GM19372 (cell line): ENCODE measurements around the gene KRT16.
"Not testable (repeated sequence)": the region's sequence is repeated elsewhere in the genome, so short reads cannot be mapped to it uniquely, and the experiment has no call there.

Experiments
- ATAC-seq: cut with Tn5 transposase; IDR thresholded peaks from one replicate; pipeline ENCODE4 v1.9.1; 2021; ENCODE audit warnings: mild to moderate bottlenecking, low read depth, moderate library complexity; ENCODE audit not compliant: unreplicated experiment

Gene KRT16

DNA sequence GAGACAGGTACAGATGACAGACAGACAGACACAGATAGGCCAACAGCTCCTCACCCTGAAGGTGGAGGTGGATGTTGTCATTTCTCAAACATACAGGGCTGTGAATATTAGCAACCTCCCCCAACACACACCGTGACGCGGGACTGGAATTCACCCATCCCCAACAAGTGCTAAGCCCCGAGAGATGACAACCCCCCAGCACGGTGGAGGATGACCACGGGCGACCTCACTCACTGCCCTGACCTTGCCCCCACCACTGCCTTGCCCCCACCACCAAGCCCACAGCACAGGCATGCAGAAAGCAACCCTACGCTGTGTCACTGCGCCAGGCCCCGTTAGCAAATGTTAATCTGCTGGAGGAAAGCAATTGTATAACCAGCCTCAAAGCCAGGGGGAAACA, 16.7 kb upstream of the KRT16 start:
- no peak for ATAC-seq

DNA sequence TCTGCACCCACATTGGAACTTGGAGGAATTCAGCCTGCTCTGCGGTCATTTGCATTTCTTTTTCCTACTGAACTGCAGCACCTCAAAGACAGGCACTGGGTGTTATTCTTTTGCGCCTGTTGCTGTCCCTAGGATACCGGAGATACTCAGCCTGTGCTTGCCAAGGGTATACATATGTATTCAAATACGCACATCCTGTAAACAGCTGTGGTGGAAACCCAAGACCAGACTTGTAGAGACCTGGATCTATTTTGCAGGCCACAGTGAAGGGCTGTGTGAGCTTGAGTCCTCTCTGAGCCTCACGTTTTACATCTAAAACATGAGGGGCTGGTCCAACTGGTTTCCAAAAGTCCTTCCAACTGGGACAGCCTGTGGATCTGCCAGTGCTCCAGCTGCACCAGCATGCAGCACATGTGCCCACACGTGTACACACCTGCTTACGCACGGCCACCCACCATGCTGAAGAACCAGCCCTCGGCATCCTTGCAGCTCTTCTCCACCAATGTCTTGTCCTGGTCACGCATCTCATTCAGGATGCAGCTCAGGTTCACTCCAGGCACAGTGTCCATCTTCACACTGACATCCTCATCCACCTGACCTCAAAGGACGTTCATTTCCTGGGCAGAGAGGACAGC, 16.2 kb upstream of the KRT16 start:
- not testable (repeated sequence) for ATAC-seq

DNA sequence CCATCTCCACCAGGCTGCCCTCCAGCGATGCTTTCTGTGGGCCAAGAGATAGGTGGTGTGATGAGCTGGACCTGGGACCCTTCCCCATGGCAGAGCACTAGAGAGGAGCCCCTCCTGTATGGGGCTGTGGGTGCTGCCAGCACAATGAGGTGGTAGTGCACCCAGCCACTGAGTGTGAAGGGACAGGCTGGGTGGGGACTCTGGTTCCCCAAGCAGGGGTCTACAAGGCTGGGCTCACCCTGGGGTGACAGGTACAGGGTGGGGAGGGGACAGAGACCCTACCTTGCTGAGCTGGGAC, 15.5 kb upstream of the KRT16 start:
- not testable (repeated sequence) for ATAC-seq

DNA sequence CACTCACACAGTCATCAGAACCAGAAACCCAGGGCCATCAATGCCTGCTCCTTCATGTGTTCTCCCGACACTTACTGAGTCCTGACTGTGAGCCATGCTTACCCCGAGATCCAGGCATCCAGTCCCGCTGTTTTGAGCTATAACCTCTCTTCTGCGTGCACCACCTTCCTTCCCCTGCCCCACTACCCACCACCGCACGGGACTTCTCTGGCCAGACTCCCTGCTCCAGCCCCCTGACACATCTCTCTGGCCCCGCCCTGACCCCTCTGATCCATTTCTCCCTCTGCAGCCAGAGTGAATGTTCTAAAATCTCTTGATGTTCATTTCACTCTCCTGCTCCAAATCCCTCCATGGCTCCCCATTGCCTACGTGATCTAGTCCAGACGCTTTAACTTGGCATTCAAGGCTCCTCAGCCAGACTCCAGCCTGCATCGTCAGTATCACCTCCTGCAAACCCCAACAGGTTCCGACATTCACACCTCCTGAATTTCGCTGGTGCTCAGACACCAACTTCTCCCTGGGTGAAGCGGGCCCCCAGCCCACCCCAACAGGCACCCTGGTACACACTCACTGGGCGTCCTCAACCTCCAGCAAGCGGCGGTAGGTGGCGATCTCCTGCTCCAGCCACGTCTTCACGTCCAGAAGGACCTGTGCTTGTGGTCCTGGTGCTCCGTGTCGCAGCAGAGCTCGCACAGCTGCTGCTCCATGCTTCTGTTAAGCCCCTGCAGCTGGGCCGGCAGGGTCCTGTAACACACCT, 14.9 kb upstream of the KRT16 start:
- ATAC-seq, result no peak

DNA sequence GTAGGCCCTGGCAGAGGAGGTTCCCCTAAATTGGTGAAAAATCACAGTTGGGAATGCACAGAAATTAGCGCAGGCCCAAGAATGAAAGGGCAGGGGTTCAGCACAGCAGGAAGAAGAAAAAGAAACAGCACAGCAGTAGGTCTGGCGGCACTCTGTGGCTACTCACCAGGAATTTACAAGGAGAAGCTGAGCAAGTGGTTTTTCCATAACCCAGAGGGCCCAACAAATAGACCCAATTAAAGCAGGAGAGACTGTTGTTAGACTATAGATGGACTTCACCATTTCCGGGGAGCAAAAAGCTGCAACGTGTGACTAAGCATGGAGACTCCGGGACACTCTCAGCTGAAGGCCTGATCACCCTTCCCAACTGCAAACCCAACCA, 14.3 kb upstream of the KRT16 start:
- ATAC-seq, result not testable (repeated sequence)

DNA sequence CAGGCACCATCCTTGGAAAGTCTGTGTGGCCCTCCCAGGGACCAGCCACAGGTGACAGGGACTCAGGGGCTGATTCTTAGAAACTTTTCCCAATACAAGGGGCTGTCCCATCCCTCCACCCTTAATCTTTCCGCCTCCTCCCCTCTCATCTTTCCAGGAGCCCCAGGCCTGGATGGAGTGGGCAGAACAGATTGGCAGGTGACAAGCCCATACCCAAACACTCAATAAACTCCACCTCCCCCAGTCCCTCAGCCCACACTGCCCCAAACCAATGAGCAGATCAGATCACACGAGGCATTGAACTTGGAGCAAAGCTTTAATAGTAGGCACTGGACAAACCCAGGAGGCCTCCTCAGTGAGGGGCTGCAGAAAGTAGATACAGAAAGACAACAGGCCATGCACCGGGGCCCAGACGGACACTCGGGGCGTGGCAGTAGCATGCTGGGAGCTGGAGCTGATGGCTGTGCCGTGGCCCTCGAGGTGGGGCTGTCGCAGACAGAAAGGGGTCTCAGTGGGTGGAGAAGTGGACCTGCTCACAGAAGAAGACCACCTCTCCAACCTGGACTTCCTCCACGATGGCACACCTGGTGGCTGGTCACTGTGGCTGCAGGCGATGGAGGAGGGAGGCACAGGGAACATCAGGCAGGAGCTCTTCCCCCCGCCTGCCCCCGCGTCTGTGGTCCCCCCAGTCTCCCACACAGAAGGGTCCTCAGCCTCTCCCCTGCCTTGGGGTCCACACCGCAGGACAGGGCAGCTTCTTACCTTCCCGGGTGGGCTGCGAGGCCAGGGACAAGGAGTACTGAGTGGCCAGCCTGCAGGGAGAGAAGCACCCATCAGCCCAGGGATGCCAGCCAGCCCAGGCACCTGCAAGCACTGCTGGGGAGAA, 13.7 kb upstream of the KRT16 start:
- not testable (repeated sequence) for ATAC-seq

DNA sequence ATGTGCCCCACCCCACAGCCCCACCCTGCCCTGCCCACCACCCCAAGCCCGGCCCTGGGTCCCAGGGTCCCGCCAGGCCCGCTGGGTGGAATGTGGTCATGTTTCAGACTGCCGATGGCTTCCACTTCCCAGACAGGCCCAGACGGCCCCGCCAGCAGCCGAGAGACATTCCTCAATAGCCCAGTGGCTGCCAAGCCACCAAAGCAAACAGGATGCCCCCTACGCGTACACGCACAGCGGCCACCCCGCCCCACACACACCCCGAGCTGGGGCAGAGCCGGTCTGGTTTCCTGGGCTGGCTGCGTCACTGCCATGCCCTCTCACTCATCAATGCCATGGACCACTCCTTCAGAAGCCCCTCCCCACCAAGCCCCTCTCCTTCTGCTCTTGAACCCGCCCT, 13.0 kb upstream of the KRT16 start:
- no peak for ATAC-seq

DNA sequence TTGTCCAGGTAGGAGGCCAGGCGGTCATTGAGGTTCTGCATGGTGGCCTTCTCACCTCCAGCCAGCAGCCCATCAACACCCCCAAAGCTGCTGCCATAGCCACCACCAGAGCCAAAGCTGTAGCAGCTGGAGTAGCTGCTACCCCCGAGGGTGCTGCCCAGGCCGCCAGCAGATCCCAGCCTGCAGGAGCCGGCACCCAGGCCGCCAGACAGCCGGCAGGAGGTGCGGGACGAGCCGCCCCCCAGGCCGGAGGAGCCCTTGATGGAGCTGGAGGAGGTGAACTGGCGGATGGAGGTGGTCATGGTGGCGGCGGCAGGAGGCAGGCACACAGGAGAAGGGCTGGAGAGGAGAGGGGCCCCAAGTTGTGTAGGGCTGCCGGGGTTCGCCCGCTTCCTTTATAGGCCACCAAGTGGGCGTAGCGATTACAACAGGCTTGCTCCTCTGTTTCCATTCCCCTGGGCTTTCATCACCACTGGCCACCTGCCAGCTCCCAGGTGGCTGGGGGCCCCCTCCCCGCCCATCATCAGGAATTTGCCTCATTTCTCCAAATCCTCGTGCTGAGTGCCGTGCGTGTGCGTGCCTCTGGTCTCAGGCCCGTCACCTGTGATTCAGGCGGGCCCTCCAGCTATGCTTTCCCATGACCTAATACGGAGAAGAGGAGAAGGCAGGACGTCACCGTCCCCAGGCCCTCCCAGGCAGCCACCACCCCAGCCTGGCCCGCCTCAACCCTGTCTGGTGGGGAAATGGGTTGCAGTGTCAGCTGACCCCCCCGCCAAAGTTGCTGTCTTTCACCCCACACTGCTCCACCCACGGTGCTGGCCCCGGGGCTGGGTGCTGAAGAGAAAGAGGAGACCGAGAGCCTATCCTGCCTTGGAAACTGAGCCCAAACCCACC, 11.9 kb upstream of the KRT16 start, which contains the start of gene KRT17:
TSS of gene KRT17 (minus strand) at position 368 of the 894 bp plus-strand sequence. CDS start at position 302, 66 bp downstream.
- ATAC-seq, result no peak

DNA sequence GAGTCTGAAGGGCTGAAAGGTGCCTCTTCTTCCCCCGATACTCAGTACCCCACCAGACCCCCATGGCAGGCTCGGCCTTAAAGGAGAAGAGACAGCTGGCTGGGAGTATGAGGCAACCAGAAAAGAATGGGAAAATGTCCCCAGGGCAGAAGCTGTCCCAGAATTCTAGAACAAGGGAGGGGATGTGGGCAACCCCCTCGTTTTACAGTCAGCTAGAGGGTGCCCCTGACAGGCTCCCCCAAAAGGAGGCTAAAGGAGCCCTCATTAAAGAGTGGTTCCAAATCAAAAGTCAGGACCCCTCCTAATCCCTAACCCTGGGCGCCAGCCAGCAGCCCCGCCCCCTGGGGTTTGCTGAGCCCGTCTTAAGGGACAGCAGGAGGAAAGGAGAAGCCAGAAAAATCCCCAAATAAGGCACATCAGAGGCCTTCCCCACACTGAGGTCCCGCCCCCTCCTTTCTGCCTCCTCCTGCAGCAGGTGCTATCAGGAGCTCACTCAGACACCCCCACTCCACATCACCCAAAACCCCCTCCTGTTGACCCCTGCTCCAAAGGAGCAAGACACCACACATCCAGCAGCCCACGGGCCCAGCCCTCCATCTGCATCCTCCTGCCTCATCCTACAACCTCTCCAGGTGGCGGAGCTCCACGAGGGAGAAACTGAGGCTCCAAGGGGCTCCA, 10.8 kb upstream of the KRT16 start:
- ATAC-seq, result not testable (repeated sequence)

DNA sequence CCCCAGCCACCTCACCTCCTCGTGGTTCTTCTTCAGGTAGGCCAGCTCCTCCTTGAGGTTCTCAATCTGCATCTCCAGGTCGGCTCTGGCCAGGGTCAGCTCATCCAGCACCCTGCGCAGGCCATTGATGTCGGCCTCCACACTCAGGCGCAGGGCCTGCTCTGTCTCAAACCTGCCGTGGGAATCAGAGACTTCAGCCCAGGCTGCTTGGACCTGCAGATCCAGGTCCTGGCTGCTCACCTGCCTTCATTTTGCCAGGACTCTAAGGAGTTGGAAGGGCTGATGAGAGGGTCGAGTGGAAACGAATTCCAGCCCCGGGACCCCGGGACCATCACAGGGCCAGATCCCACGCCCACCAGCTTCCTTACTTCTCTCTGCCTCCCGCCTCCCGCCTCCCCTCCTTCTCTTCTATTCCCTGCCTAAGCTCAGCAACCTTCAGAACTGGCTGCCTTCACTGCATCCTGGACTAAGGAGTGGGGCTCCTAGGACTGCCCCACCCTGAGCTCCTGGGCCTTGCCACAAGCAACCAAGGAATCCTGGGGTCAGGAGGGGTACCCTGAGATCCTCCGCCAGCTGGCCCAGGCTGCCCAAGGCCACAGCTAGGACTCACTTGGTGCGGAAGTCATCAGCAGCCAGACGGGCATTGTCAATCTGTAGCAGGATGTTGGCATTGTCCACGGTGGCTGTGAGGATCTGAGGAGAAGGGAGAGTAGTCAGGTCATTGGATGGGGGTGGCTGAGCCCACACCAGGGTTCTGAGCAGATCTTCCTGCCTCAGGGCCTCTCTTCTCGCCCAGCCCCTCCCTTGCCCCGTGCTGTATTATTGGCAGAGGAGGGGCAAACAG, 10.0 kb upstream of the KRT16 start:
- not testable (repeated sequence) for ATAC-seq

DNA sequence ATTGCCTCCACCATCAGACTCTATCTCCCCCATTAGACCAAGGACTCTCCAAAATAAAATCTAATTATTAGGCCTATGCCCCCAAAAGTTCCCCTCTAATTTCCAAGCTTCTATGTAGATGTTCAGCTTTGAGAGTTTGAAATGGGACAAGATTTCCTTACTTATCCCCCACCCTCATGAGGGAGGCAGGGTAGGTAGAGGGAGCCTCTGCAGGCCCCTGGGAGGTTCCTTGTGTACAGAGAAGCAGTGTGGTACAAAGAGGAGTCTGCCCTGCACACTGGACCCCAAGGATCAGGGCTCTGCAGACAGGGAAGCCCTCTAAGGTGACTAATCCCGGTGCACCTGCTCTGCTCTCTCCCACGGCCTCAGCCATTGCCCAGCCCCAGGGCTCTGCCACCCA, 9.3 kb upstream of the KRT16 start:
- ATAC-seq, result no peak

DNA sequence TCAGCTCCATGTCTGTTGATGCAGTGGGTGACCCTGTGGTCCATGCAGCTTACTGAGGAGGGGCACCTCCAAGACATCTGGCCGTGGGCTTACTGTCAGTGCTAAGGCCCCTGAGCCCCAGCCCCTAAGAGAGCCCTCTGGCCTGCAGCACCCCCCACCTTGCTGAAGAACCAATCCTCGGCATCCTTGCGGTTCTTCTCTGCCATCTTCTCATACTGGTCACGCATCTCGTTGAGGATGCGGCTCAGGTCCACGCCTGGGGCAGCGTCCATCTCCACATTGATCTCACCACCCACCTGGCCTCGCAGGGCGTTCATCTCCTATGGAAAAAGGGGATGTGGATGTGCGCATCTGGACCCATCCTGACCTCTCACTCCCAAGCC, 8.9 kb upstream of the KRT16 start:
- not testable (repeated sequence) for ATAC-seq

DNA sequence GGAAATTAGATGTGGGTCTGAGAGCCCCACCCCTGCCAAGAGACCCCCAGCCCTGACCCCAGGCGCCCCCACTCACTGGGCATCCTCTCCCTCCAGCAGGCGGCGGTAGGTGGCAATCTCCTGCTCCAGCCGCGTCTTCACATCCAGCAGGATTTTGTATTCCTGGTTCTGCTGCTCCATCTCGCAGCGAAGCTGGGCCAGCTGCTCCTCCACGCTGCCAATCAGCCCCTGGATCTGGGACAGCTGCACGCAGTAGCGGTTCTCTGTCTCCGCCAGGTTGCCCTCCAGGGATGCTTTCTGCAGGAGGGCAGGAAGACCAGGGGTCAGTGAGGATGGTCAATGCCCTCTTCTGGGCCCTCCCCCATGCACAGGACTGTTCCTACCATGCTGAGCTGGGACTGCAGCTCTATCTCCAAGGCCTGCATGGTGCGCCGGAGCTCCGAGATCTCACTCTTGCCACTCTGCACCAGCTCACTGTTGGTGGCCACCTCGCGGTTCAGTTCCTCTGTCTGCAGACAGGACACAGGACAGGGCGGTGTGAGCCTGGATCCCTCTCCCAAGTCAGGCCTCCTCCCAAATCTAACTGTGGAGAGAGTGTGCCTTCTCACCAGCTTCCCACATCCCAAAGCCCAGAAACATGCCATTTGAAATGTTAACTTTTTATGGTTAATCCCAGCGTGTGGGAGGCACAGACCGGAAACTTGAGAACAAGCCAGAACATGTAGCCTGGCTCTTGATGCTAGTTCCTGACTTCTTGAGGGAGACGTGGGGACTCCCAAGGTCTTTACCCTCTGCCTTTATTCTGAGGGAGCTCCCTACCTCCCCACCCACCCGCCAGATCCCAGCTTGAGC, 8.2 kb upstream of the KRT16 start:
- ATAC-seq, result no peak

DNA sequence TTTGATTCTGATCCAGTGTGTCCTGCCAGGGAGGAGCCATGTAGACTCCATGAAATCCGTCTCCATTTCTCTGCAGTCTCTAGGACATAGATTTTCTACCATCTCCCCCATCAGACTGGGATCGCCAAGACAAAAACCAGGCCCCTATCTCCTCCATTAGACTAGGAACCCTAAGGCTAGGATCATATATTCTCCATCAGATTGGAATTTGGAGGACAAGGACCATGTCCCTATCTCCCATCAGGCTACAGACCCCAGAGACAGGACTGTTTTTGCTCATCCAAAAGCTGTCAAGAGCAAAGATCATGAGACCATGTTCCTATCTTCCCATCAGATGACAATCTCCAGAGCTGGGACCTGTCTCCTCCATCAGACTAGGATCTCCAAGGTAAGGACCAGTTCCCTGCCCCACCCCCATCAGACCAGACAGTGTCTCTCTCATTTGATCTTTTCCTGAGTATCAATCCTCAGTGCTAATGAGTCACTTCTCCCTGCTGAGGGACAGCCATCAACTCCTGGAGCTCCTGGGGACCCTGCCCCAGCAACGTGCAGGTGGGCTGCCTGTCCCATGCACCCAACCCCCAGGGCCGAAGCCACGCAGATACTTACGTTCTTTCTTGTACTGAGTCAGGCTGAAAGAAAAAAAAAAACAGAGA, 7.5 kb upstream of the KRT16 start:
- not testable (repeated sequence) for ATAC-seq

DNA sequence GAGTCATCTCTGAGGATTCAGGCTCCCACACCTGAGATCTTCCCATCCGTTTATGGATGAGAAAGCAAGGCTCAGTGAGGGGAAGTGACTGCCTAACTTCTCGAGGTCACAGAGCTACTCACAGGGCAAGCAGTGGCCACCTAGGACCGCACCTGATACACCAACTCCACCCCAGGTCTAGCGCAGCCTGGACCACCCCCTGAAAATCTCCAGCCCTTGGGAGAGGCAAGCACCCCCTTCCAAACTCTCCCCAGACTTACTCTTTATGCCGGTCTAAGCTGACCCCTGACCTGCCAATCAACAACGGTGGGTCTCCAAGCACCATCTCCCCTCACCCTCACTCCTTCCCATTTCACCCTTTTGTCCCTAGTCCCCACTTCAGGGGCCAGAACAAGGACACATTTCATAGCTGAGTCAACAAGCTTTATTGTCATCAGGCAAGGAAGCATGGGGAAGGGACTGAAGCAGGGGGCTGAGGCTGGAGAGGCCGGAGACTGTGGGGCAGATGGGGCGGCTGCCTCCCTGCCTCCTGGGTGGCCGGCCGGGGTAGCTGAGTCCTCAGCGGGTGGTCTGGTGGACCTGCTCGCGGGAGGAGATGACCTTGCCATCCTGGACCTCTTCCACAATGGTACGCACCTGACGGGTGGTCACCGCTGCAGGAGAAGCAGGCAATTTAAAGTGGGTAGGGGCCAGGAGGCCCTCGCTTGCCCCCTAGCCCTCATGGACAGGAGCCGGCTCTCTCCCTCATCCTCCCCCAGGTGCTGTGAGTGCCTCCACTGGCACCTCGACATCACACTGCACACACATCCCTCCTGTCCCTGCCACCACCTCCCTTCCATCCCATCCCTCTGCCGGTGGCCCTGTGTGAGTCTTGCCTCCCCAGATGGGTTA, 6.7 kb upstream of the KRT16 start:
- ATAC-seq, result no peak

DNA sequence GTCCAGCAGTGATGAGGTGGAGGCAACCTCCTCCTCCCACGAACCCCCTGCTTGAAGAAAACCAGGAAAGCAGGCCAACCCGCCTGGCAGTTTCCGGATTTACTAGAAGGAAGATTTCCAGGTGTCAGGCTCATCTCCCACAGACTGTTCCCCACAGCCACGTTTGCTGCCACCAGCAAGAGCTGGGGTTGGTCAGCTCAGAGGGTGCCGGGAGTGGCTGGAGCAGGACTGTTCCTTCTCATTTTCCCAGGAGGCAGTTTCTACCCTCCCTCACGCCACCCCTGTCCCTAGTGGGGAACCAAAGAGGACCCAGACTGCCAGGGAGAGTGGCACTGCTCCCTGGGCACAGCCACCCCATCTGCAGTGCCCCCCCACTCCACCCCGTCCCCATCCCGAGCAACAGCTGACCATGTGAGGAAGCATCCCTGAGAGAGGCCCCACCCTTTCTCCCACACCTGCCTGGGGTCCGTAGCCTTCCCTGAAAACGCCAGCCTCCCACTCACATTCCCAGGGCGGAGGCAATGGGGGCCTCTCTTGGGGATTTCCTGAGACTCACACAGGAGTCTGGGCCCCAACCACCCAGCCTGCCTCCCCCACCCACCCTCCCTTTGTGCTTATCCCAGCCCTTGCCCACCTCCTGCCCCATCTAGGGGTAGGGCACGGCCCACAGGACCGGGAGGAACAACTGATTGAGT, 5.9 kb upstream of the KRT16 start:
- ATAC-seq, result no peak
